HEK293 (cell line): ENCODE results near the gene MTX1.

Experiments used
- CTCF ChIA-PET: fragments of 350-600 bp; formaldehyde crosslinking; extraction: SDS; loops from one replicate; lab custom pipeline; 2021; ENCODE audit warnings: antibody characterized with exemption; lab: Yijun Ruan, JAX
- POLR2A ChIA-PET: fragments of 300-600 bp; formaldehyde crosslinking; extraction: SDS; loops from one replicate; lab custom pipeline; 2020; ENCODE audit warnings: antibody characterized with exemption, inconsistent platforms; lab: Yijun Ruan, JAX
- H3K27ac ChIP-seq: fragments of 200-500 bp; sonication (Bioruptor generic); 2 replicates; pipeline ENCODE4 v1.5.1; 2014; ENCODE audit warnings: low read depth, low read length, control low read depth, inconsistent platforms; ENCODE audit errors: extremely low read depth
- H3K36me3 ChIP-seq, 2 experiments: fragments of 200-500 bp in 1 of 2; sonication (Bioruptor generic) in 1 of 2; 1 replicate in 1 of 2; 2 replicates in 1 of 2; pipeline ENCODE4 v1.5.1; 2014 to 2017; ENCODE audit warnings: inconsistent platforms in 2 of 2, low read length in 2 of 2; ENCODE audit not compliant: control insufficient read depth in 2 of 2, insufficient read depth in 1 of 2
- H3K4me1 ChIP-seq: fragments of 200-500 bp; sonication (Bioruptor generic); 2 replicates; pipeline ENCODE4 v1.5.1; 2014; ENCODE audit warnings: mild to moderate bottlenecking, low read length, inconsistent platforms; ENCODE audit not compliant: control insufficient read depth, insufficient read depth
- H3K4me3 ChIP-seq: 2 replicates; pipeline ENCODE4 v1.5.1; 2011; ENCODE audit warnings: low read depth, mild to moderate bottlenecking, control low read depth, low read length, moderate library complexity
- H3K9me3 ChIP-seq: fragments of 200-500 bp; sonication (Bioruptor generic); 2 replicates; pipeline ENCODE4 v1.5.1; 2014; ENCODE audit warnings: low read depth, low read length, inconsistent platforms; ENCODE audit not compliant: control insufficient read depth, insufficient read depth
- BCL11A ChIP-seq: fragments of 450-650 bp; formaldehyde crosslinking; IDR thresholded peaks from 2 replicates; pipeline ENCODE4 v1.5.1; 2016; ENCODE audit warnings: low read depth, missing biosample characterization, missing genetic modification characterization
- KLF1 ChIP-seq: fragments of 450-650 bp; formaldehyde crosslinking; IDR thresholded peaks from 2 replicates; pipeline ENCODE4 v1.5.1; 2016; ENCODE audit warnings: missing biosample characterization, missing genetic modification characterization
- KLF10 ChIP-seq: fragments of 450-650 bp; IDR thresholded peaks from 2 replicates; pipeline ENCODE4 v1.5.1; 2018; ENCODE audit warnings: missing biosample characterization, mild to moderate bottlenecking, missing genetic modification characterization
- RBAK ChIP-seq: fragments of 450-650 bp; formaldehyde crosslinking; IDR thresholded peaks from 2 replicates; pipeline ENCODE4 v1.5.1; 2016; ENCODE audit warnings: missing biosample characterization, missing genetic modification characterization
- SCRT2 ChIP-seq: fragments of 450-650 bp; formaldehyde crosslinking; IDR thresholded peaks from 2 replicates; pipeline ENCODE4 v1.5.1; 2016; ENCODE audit warnings: missing biosample characterization, missing genetic modification characterization
- TCF7L2 ChIP-seq: IDR thresholded peaks from 2 replicates; pipeline ENCODE4 v1.6.1; 2011; ENCODE audit warnings: low read depth, mild to moderate bottlenecking, inconsistent platforms, low read length, moderate library complexity, borderline replicate concordance
- YY1 ChIP-seq: fragments of 450-650 bp; formaldehyde crosslinking; IDR thresholded peaks from 2 replicates; pipeline ENCODE4 v1.5.1; 2018; ENCODE audit warnings: missing biosample characterization, missing genetic modification characterization
- ZFHX2 ChIP-seq: fragments of 450-650 bp; formaldehyde crosslinking; conservative IDR thresholded peaks from 2 replicates; pipeline ENCODE4 v1.5.1; 2016; ENCODE audit warnings: missing biosample characterization, missing genetic modification characterization
- ZNF133 ChIP-seq: fragments of 450-650 bp; formaldehyde crosslinking; IDR thresholded peaks from 2 replicates; pipeline ENCODE4 v1.5.1; 2016; ENCODE audit warnings: missing biosample characterization, missing genetic modification characterization
- ZNF138 ChIP-seq: fragments of 450-650 bp; formaldehyde crosslinking; IDR thresholded peaks from 2 replicates; pipeline ENCODE4 v1.5.1; 2016; ENCODE audit warnings: missing biosample characterization, missing genetic modification characterization, borderline replicate concordance
- ZNF175 ChIP-seq: fragments of 450-650 bp; formaldehyde crosslinking; IDR thresholded peaks from 2 replicates; pipeline ENCODE4 v1.5.1; 2016; ENCODE audit warnings: missing biosample characterization, missing genetic modification characterization
- ZNF184 ChIP-seq: fragments of 450-650 bp; IDR thresholded peaks from 2 replicates; pipeline ENCODE4 v1.5.1; 2018; ENCODE audit warnings: missing biosample characterization, mild to moderate bottlenecking, missing genetic modification characterization
- ZNF214 ChIP-seq: fragments of 450-650 bp; formaldehyde crosslinking; IDR thresholded peaks from 2 replicates; pipeline ENCODE4 v1.5.1; 2017; ENCODE audit warnings: missing biosample characterization, mild to moderate bottlenecking, missing genetic modification characterization, borderline replicate concordance
- ZNF311 ChIP-seq: fragments of 450-650 bp; formaldehyde crosslinking; IDR thresholded peaks from 2 replicates; pipeline ENCODE4 v1.5.1; 2017; ENCODE audit warnings: missing biosample characterization, missing genetic modification characterization, borderline replicate concordance
- ZNF350 ChIP-seq: fragments of 450-650 bp; formaldehyde crosslinking; IDR thresholded peaks from 2 replicates; pipeline ENCODE4 v1.5.0; 2017; ENCODE audit warnings: missing biosample characterization, mild to moderate bottlenecking, missing genetic modification characterization
- ZNF37A ChIP-seq: fragments of 450-650 bp; IDR thresholded peaks from 2 replicates; pipeline ENCODE4 v1.5.1; 2018; ENCODE audit warnings: missing biosample characterization, missing genetic modification characterization
- ZNF394 ChIP-seq: fragments of 450-650 bp; formaldehyde crosslinking; IDR thresholded peaks from 2 replicates; pipeline ENCODE4 v1.5.1; 2016; ENCODE audit warnings: missing biosample characterization, missing genetic modification characterization, mild to moderate bottlenecking, moderate library complexity, borderline replicate concordance
- ZNF544 ChIP-seq: fragments of 450-650 bp; formaldehyde crosslinking; IDR thresholded peaks from 2 replicates; pipeline ENCODE4 v1.5.0; 2017; ENCODE audit warnings: missing biosample characterization, missing genetic modification characterization
- ZNF558 ChIP-seq: fragments of 450-650 bp; formaldehyde crosslinking; IDR thresholded peaks from 2 replicates; pipeline ENCODE4 v1.5.1; 2016; ENCODE audit warnings: missing biosample characterization, missing genetic modification characterization
- ZNF585B ChIP-seq: fragments of 450-650 bp; formaldehyde crosslinking; IDR thresholded peaks from 2 replicates; pipeline ENCODE4 v1.5.1; 2016; ENCODE audit warnings: missing biosample characterization, missing genetic modification characterization
- ZNF596 ChIP-seq: fragments of 450-650 bp; IDR thresholded peaks from 2 replicates; pipeline ENCODE4 v1.5.0; 2018; ENCODE audit warnings: missing biosample characterization, mild to moderate bottlenecking, missing genetic modification characterization, moderate library complexity
- ZNF600 ChIP-seq: fragments of 450-650 bp; formaldehyde crosslinking; IDR thresholded peaks from 2 replicates; pipeline ENCODE4 v1.5.1; 2016; ENCODE audit warnings: missing biosample characterization, missing genetic modification characterization
- ZNF610 ChIP-seq: fragments of 450-650 bp; formaldehyde crosslinking; IDR thresholded peaks from 2 replicates; pipeline ENCODE4 v1.5.1; 2016; ENCODE audit warnings: missing biosample characterization, missing genetic modification characterization, borderline replicate concordance
- ZNF621 ChIP-seq: fragments of 450-650 bp; formaldehyde crosslinking; IDR thresholded peaks from 2 replicates; pipeline ENCODE4 v1.5.1; 2017; ENCODE audit warnings: missing biosample characterization, missing genetic modification characterization
- ZNF624 ChIP-seq: fragments of 450-650 bp; formaldehyde crosslinking; IDR thresholded peaks from 2 replicates; pipeline ENCODE4 v1.5.1; 2017; ENCODE audit warnings: missing biosample characterization, missing genetic modification characterization
- ZNF670 ChIP-seq: fragments of 450-650 bp; formaldehyde crosslinking; IDR thresholded peaks from 2 replicates; pipeline ENCODE4 v1.5.1; 2016; ENCODE audit warnings: missing biosample characterization, missing genetic modification characterization, low read depth
- TF ChIP-seq, protein P1 (sequence below): fragments of 450-650 bp; IDR thresholded peaks from 2 replicates; pipeline ENCODE4 v1.5.1; 2018; ENCODE audit warnings: missing biosample characterization, missing genetic modification characterization
- TF ChIP-seq, protein P2 (sequence below): fragments of 450-650 bp; formaldehyde crosslinking; IDR thresholded peaks from 2 replicates; pipeline ENCODE4 v1.5.1; 2017; ENCODE audit warnings: missing biosample characterization, missing genetic modification characterization

The MTX1 gene

DNA sequence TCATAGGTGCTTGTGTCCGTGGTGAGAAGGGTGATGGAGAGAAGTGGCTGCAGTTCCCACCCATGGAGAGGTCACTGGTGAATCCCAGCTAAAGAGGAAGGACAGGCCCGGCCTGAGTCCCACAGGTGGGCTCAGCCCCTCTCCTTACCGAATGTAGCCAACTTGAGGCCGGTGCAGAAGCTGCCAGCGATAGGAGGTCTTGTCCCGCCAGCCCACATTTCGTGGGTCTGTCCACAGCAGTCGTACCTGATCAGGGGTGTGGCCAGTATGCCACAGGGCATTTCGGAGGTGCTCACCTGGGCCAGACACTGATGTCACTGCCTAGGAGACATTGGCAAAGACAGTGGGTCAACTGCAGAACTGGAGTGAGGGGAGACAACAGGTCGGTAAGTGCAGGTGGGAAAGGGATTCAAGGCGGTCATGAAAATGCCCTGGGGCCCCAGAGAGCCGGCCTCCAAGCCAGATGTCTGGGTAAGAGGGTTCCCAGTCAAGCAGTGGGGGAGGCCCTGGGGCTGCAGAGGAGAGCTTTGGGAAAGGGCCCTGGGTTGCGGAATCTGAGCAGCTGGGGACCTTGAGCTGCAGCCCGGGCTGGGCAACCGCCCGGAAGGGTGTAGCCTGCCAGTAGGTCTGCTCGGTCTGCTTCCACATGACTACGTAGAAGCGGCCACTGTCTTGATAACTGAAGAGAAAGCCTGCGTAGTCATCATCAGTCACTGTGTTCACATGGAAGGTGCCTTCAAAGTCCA is 11.4 kb upstream of the MTX1 start:
- ChIA-PET CTCF (interaction anchor here (1.4 to 2.4 kb wide), 2 partner anchors 10 to 22 kb away, joined by 3 to 13 read pairs; partner anchors contain the start of gene THBS3), POLR2A (no interaction called here)
- Histone ChIP-seq H3K36me3 (peaks cover 0 to 51% of the 10 kb centered on the region in 2 experiments; a peak in 1 of 3 replicates), H3K27ac (no peak overlapping the region), H3K9me3 (no peaks in the 10 kb centered on the region), H3K4me3 (no peak overlapping the region), H3K4me1 (peaks cover 3% of the 10 kb centered on the region; the same call in 1 of the 2 replicates)
- TF ChIP-seq ZNF596 (tag by site-specific recombination) = no peak
- TF ChIP-seq SCRT2 (tag by site-specific recombination) = peak; percentile 48; the same call in 1 of the 2 replicates

DNA sequence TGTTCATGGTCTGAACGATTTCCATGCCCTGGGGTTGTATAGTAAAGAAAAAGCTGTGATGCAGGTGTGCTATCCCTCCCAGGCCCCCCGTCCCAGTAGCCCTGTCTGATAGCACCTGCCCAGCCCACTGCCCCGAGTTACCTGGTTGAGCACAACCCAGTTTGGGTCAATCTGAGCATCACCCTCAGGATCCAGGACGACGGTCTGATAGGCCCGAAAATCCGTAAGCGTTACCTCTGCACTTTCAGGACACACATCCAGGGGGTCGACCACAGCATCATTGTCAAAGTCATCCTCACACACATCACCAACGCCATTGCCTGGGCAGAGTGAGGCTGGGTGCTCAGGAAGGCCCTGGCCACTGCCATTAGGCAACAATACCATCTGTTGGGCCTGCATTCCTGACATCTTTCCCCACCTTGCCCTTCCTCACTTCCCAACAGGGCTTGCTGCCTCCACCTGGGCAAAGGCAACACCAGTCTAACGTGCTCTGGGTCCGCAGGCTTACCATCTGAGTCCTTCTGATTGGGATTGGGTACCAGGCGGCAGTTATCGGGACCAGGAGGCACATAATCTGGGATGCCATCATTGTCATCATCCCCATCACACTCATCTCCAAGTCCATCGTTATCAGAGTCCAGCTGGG is 10.5 kb upstream of the MTX1 start:
- POLR2A ChIA-PET = no interaction called here
- no peak for TF ChIP-seq ZNF311 (tag by site-specific recombination)
- no peak for TF ChIP-seq ZNF394 (tag by site-specific recombination)
- no peak for TF ChIP-seq ZNF621
- no peak for TF ChIP-seq ZNF558 (tag by site-specific recombination)
- no peak for TF ChIP-seq BCL11A (tag by site-specific recombination)
- no peak for TF ChIP-seq ZNF670 (tag by site-specific recombination)
- no peak for TF ChIP-seq SCRT2 (tag by site-specific recombination)
- TF ChIP-seq ZNF624 (tag by site-specific recombination) = no peak
- no peak for TF ChIP-seq KLF10 (tag by site-specific recombination)
- no peak for TF ChIP-seq ZNF585B
- TF ChIP-seq ZNF600 (tag by site-specific recombination) = no peak
- TF ChIP-seq, all 188 proteins: peak for 0
- Histone ChIP-seq H3K9me3 (no peaks in the 10 kb centered on the region), H3K4me1 (peaks cover 3% of the 10 kb centered on the region; the same call in 1 of the 2 replicates), H3K36me3 (peaks cover 0 to 52% of the 10 kb centered on the region in 2 experiments; a peak in 1 of 3 replicates), H3K27ac (no peak overlapping the region), H3K4me3 (no peak overlapping the region)
- CTCF ChIA-PET = interaction anchor here (1.4 kb wide), 1 partner anchor 23 kb away, joined by 3 read pairs; no protein-coding TSS in a partner anchor

DNA sequence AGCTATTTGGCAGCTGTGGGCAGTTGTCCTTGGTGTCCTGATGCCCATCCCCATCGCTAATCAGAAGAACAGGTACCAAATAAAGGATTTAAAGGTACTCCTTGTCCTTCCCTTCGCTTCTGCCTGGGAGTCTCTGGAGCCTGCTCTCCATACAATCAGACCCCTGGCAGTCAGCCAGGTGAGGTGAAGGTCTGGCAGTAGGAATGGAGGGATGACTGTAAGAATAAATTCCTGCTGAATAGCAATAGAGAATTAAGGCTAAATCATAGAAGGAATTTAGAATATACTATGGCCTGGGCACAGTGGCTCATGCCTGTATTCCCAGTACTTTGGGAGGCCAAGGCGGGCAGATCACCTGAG is 10.0 kb upstream of the MTX1 start:
- no peaks in the 10 kb centered on the region for H3K4me1 ChIP-seq
- no peak overlapping the region for H3K4me3 ChIP-seq
- no peak overlapping the region for H3K27ac ChIP-seq
- POLR2A ChIA-PET = no interaction called here
- H3K9me3 ChIP-seq = no peaks in the 10 kb centered on the region
- CTCF ChIA-PET = interaction anchor here (0.6 to 1.4 kb wide), 2 partner anchors 23 to 30 kb away, joined by 3 read pairs; no protein-coding TSS in a partner anchor
- H3K36me3 ChIP-seq = peaks cover 0 to 52% of the 10 kb centered on the region in 2 experiments; a peak in 1 of 3 replicates
- TF ChIP-seq ZNF558 (tag by site-specific recombination) (no peak), ZFHX2 (tag by site-specific recombination) (no peak), ZNF621 (no peak), ZNF133 (tag by site-specific recombination) (no peak), KLF1 (no peak), ZNF214 (tag by site-specific recombination) (no peak), TCF7L2 (no peak), KLF10 (tag by site-specific recombination) (no peak), ZNF544 (tag by site-specific recombination) (no peak), ZNF138 (tag by site-specific recombination) (no peak), ZNF175 (tag by site-specific recombination) (no peak), ZNF610 (tag by site-specific recombination) (no peak), YY1 (tag by site-specific recombination) (no peak), RBAK (tag by site-specific recombination) (no peak), ZNF350 (tag by site-specific recombination) (no peak), ZNF37A (tag by site-specific recombination) (no peak), ZNF184 (tag by site-specific recombination) (no peak)
- TF ChIP-seq, protein P1, sequence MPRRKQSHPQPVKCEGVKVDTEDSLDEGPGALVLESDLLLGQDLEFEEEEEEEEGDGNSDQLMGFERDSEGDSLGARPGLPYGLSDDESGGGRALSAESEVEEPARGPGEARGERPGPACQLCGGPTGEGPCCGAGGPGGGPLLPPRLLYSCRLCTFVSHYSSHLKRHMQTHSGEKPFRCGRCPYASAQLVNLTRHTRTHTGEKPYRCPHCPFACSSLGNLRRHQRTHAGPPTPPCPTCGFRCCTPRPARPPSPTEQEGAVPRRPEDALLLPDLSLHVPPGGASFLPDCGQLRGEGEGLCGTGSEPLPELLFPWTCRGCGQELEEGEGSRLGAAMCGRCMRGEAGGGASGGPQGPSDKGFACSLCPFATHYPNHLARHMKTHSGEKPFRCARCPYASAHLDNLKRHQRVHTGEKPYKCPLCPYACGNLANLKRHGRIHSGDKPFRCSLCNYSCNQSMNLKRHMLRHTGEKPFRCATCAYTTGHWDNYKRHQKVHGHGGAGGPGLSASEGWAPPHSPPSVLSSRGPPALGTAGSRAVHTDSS (tag by site-specific recombination) = no peak
- TF ChIP-seq, protein P2, sequence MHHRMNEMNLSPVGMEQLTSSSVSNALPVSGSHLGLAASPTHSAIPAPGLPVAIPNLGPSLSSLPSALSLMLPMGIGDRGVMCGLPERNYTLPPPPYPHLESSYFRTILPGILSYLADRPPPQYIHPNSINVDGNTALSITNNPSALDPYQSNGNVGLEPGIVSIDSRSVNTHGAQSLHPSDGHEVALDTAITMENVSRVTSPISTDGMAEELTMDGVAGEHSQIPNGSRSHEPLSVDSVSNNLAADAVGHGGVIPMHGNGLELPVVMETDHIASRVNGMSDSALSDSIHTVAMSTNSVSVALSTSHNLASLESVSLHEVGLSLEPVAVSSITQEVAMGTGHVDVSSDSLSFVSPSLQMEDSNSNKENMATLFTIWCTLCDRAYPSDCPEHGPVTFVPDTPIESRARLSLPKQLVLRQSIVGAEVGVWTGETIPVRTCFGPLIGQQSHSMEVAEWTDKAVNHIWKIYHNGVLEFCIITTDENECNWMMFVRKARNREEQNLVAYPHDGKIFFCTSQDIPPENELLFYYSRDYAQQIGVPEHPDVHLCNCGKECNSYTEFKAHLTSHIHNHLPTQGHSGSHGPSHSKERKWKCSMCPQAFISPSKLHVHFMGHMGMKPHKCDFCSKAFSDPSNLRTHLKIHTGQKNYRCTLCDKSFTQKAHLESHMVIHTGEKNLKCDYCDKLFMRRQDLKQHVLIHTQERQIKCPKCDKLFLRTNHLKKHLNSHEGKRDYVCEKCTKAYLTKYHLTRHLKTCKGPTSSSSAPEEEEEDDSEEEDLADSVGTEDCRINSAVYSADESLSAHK = no peak
